ENCODE results near the gene BRAF. TPM values are rescaled to one million over a fixed set of nuclear protein-coding genes. Genes with fewer than 3 reads are reported as not detected.
"Not testable (repeated sequence)": the region's sequence is repeated elsewhere in the genome, so short reads cannot be mapped to it uniquely, and the experiment has no call there.

BRAF gene
- total RNA-seq, 1 experiment from 2014 or later: 15.2 TPM

DNA sequence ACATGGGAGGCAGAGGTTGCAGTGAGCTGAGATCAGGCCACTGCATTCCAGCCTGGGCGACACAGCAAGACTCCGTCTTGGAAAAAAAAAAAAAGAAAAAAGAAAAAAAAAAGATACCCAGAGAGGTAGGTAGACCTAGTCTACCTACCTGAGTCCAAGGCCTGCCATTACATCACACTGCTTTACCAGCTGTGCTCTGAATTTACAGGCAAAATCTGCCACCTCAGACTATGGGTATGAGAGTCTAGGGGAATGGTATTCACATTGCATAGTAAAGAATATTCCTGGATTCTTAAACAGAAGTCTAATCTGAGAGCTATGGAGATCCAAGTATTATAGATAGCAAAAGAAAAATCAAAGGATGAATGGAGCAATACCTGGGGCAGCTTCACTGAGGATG is 178.0 kb downstream of the BRAF start:
- H3K79me2 ChIP-seq (ENCODE audit: low read length): no peaks in the 10 kb centered on the region
- no peaks in the 10 kb centered on the region for H3K9me3 ChIP-seq (ENCODE audit: low read length)
- no peaks in the 10 kb centered on the region for H3F3A ChIP-seq (ENCODE audit: low read length, unreplicated experiment)
- no peaks in the 10 kb centered on the region for H3K9me2 ChIP-seq (replicated peaks; ENCODE audit: low read length)
- TF ChIP-seq EZH2phosphoT487 (IDR thresholded peaks at IDR 0.05; ENCODE audit: borderline replicate concordance, low read length): no peak
- TF ChIP-seq, protein P1, sequence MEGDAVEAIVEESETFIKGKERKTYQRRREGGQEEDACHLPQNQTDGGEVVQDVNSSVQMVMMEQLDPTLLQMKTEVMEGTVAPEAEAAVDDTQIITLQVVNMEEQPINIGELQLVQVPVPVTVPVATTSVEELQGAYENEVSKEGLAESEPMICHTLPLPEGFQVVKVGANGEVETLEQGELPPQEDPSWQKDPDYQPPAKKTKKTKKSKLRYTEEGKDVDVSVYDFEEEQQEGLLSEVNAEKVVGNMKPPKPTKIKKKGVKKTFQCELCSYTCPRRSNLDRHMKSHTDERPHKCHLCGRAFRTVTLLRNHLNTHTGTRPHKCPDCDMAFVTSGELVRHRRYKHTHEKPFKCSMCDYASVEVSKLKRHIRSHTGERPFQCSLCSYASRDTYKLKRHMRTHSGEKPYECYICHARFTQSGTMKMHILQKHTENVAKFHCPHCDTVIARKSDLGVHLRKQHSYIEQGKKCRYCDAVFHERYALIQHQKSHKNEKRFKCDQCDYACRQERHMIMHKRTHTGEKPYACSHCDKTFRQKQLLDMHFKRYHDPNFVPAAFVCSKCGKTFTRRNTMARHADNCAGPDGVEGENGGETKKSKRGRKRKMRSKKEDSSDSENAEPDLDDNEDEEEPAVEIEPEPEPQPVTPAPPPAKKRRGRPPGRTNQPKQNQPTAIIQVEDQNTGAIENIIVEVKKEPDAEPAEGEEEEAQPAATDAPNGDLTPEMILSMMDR (conservative IDR thresholded peaks at IDR 0.05; ENCODE audit: low read depth, low read length): no peak
- no peak for TF ChIP-seq EZH2 (IDR thresholded peaks at IDR 0.05; ENCODE audit: low read length, unreplicated experiment)
- no peak overlapping the region for H2AFZ ChIP-seq (ENCODE audit: low read length)
- intact Hi-C loops (cut with micrococcal nuclease): no loop called here
- no peak overlapping the region for H3K4me3 ChIP-seq (ENCODE audit: low read length)
- ATAC-seq: no peak
- no peaks in the 10 kb centered on the region for H3K27me3 ChIP-seq (ENCODE audit: low read length)
- H3K9ac ChIP-seq (ENCODE audit: low read length): no peak overlapping the region
- DNase-seq: no peak
- H3K4me2 ChIP-seq (ENCODE audit: low read length): no peak overlapping the region
- no peaks in the 10 kb centered on the region for H3K4me1 ChIP-seq (ENCODE audit: insufficient read depth, low read length)
- no peaks in the 10 kb centered on the region for H3K36me3 ChIP-seq (ENCODE audit: low read depth, low read length)
- no TSS peak for BruUV-seq (replicated peaks)
- no peaks in the 10 kb centered on the region for H4K20me1 ChIP-seq (ENCODE audit: low read length)
- no peak overlapping the region for H3K27ac ChIP-seq (ENCODE audit: low read length)
- POLR2A ChIA-PET (ENCODE audit: unreplicated experiment): no interaction called here
- CTCF ChIA-PET: no interaction called here

DNA sequence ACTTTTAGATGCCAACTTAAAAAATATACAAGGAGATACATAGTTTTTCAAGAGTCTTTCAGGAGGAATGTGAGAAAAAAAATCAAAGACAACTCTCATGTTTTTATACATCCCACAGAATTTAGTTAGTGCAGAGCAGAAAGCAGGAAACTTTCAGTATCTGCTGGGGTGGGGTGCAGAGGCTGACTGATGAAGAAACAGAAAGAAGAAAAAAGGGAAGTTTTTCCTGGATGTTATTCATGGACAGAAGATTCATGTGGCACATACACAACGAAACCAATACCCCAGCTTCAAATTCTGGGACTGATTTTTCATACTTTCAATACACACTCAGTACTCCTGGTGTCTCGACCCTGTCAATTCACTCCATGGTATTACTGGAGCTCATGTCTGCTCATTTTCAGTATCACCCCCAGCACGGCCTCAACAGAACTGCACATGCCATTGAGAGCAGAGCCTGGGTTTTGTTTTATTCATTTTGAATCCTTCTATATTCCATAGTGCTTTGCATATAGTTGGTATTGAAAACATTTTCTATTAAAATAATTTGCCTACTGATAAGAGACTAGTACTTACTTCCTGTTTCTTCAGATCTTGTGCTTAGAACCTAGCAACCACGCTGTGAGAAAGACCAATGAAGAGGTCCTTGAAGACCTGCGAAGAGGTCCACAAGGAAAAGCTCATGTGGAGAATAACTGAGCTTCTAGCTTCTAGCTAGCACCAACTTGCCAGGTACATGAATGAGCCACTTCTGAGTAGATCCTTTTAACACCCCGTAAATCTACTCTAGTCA is 179.3 kb downstream of the BRAF start:
- ATAC-seq (no peak), DNase-seq (no peak)
- TF ChIP-seq EZH2phosphoT487 (IDR thresholded peaks at IDR 0.05; ENCODE audit: borderline replicate concordance, low read length) (no peak), EZH2 (IDR thresholded peaks at IDR 0.05; ENCODE audit: low read length, unreplicated experiment) (no peak)
- TF ChIP-seq, protein P1 (conservative IDR thresholded peaks at IDR 0.05; ENCODE audit: low read depth, low read length): no peak
- Histone ChIP-seq H3K9me3 (ENCODE audit: low read length) (no peaks in the 10 kb centered on the region), H3K9me2 (replicated peaks; ENCODE audit: low read length) (no peaks in the 10 kb centered on the region), H3K36me3 (ENCODE audit: low read depth, low read length) (no peaks in the 10 kb centered on the region), H3K4me2 (ENCODE audit: low read length) (no peak overlapping the region), H2AFZ (ENCODE audit: low read length) (no peak overlapping the region), H3K79me2 (ENCODE audit: low read length) (no peaks in the 10 kb centered on the region), H3K4me3 (ENCODE audit: low read length) (no peak overlapping the region), H4K20me1 (ENCODE audit: low read length) (no peaks in the 10 kb centered on the region), H3K4me1 (ENCODE audit: insufficient read depth, low read length) (no peaks in the 10 kb centered on the region), H3K9ac (ENCODE audit: low read length) (no peak overlapping the region), H3K27me3 (ENCODE audit: low read length) (no peaks in the 10 kb centered on the region), H3F3A (ENCODE audit: low read length, unreplicated experiment) (no peaks in the 10 kb centered on the region), H3K27ac (ENCODE audit: low read length) (no peak overlapping the region)
- intact Hi-C loops (cut with micrococcal nuclease): no loop called here
- CTCF ChIA-PET: no interaction called here
- POLR2A ChIA-PET (ENCODE audit: unreplicated experiment): no interaction called here
- no TSS peak for BruUV-seq (replicated peaks)

DNA sequence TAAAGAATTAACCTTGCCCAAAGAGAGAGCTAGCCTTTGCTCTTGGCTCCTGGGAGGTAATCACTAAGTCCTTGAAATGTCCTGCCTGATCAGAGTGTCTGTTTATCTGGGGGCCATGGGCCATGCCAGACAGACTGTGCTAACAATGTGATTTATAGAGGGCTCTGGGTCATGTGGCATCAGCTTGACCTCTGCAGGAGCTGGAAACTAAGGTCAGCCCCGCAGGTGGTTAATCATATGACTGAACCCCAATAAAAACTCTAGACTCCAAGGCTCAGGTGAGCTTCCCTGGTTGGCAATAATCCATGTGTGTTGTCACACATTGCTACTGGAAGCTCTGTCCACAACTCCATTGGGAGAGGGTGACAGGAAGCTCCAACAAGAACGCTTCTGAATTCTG is 180.7 kb downstream of the BRAF start:
- Histone ChIP-seq H3K4me1 (ENCODE audit: insufficient read depth, low read length) (no peaks in the 10 kb centered on the region), H2AFZ (ENCODE audit: low read length) (no peak overlapping the region), H3K4me3 (ENCODE audit: low read length) (no peak overlapping the region), H3K36me3 (ENCODE audit: low read depth, low read length) (no peaks in the 10 kb centered on the region), H3K27me3 (ENCODE audit: low read length) (no peaks in the 10 kb centered on the region), H3K9ac (ENCODE audit: low read length) (no peak overlapping the region), H4K20me1 (ENCODE audit: low read length) (no peaks in the 10 kb centered on the region), H3F3A (ENCODE audit: low read length, unreplicated experiment) (no peaks in the 10 kb centered on the region), H3K4me2 (ENCODE audit: low read length) (no peak overlapping the region), H3K27ac (ENCODE audit: low read length) (no peak overlapping the region), H3K79me2 (ENCODE audit: low read length) (no peaks in the 10 kb centered on the region), H3K9me2 (replicated peaks; ENCODE audit: low read length) (no peaks in the 10 kb centered on the region), H3K9me3 (ENCODE audit: low read length) (no peaks in the 10 kb centered on the region)
- intact Hi-C loops (cut with micrococcal nuclease): no loop called here
- POLR2A ChIA-PET (ENCODE audit: unreplicated experiment): no interaction called here
- TF ChIP-seq EZH2 (IDR thresholded peaks at IDR 0.05; ENCODE audit: low read length, unreplicated experiment): no peak
- TF ChIP-seq EZH2phosphoT487 (IDR thresholded peaks at IDR 0.05; ENCODE audit: borderline replicate concordance, low read length): no peak
- TF ChIP-seq, protein P1 (conservative IDR thresholded peaks at IDR 0.05; ENCODE audit: low read depth, low read length): no peak
- no TSS peak for BruUV-seq (replicated peaks)
- CTCF ChIA-PET: no interaction called here
- ATAC-seq (no peak), DNase-seq (no peak)

DNA sequence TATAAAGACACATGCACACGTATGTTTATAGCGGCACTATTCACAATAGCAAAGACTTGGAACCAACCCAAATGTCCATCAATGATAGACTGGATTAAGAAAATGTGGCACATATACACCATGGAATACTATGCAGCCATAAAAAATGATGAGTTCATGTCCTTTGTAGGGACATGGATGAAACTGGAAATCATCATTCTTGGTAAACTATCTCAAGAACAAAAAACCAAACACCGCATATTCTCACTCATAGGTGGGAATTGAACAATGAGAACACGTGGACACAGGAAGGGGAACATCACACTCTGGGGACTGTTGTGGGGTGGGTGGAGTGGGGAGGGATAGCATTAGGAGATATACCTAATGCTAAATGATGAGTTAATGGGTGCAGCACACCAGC is 181.5 kb downstream of the BRAF start:
- H3K9ac ChIP-seq (ENCODE audit: low read length); H4K20me1 ChIP-seq (ENCODE audit: low read length); H3K27ac ChIP-seq (ENCODE audit: low read length); H3K36me3 ChIP-seq (ENCODE audit: low read depth, low read length); CTCF ChIA-PET; H3K27me3 ChIP-seq (ENCODE audit: low read length); H3K4me1 ChIP-seq (ENCODE audit: insufficient read depth, low read length); H3K4me2 ChIP-seq (ENCODE audit: low read length); ATAC-seq; H3K9me2 ChIP-seq (replicated peaks; ENCODE audit: low read length); DNase-seq; H3K9me3 ChIP-seq (ENCODE audit: low read length); H3K79me2 ChIP-seq (ENCODE audit: low read length); POLR2A ChIA-PET (ENCODE audit: unreplicated experiment); H3K4me3 ChIP-seq (ENCODE audit: low read length); intact Hi-C loops (cut with micrococcal nuclease); BruUV-seq (replicated peaks); H2AFZ ChIP-seq (ENCODE audit: low read length); H3F3A ChIP-seq (ENCODE audit: low read length, unreplicated experiment): not testable (repeated sequence)

Measured in PC-3 (cell line).